Testis (tissue), 2 donors: ENCODE results near the gene TCN1.
"Not testable (repeated sequence)": the region's sequence is repeated elsewhere in the genome, so short reads cannot be mapped to it uniquely, and the experiment has no call there.

Experiments used
- POLR2A ChIP-seq: fragments of 450-650 bp; IDR thresholded peaks from one replicate; pipeline ENCODE4 v1.6.1; 2017; ENCODE audit warnings: antibody characterized with exemption, mild to moderate bottlenecking, moderate library complexity
- TF ChIP-seq, protein P1 (sequence below), 3 experiments: fragments of 450-650 bp in 2 of 3; fragments of 200-600 bp in 1 of 3; sonication (generic) in 1 of 3; IDR thresholded peaks; one replicate each; pipeline ENCODE4 v1.5.1; 2016 to 2019; ENCODE audit warnings: antibody characterized with exemption in 3 of 3, mild to moderate bottlenecking in 2 of 3, moderate library complexity in 1 of 3

DNA sequence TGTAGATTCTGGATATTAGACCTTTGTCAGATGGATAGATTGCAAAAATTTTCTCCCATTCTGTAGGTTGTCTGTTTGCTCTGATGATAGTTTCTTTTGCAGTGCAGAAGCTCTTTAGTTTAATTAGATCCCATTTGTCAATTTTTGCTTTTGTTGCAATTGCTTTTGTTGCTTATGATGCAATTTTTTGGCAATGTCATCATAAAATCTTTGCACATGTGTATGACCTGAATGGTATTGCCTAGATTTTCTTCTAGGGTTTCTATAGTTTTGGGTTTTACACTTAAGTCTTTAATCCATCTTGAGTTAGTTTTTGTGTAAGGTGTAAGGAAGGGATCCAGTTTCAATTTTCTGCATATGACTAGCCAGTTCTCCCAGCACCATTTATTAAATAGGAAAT lies 20.9 kb upstream of the TCN1 start:
- TF ChIP-seq POLR2A, result not testable (repeated sequence)
- TF ChIP-seq, protein P1, sequence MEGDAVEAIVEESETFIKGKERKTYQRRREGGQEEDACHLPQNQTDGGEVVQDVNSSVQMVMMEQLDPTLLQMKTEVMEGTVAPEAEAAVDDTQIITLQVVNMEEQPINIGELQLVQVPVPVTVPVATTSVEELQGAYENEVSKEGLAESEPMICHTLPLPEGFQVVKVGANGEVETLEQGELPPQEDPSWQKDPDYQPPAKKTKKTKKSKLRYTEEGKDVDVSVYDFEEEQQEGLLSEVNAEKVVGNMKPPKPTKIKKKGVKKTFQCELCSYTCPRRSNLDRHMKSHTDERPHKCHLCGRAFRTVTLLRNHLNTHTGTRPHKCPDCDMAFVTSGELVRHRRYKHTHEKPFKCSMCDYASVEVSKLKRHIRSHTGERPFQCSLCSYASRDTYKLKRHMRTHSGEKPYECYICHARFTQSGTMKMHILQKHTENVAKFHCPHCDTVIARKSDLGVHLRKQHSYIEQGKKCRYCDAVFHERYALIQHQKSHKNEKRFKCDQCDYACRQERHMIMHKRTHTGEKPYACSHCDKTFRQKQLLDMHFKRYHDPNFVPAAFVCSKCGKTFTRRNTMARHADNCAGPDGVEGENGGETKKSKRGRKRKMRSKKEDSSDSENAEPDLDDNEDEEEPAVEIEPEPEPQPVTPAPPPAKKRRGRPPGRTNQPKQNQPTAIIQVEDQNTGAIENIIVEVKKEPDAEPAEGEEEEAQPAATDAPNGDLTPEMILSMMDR (IDR thresholded peaks at IDR 0.05), result not testable (repeated sequence)
